RKO (cell line): Measurements from ENCODE around the gene VSTM2B.
"Not testable (repeated sequence)": the region's sequence is repeated elsewhere in the genome, so short reads cannot be mapped to it uniquely, and the experiment has no call there.

Experiments
- DNase-seq: peaks from one replicate; pipeline ENCODE4 v3.0.0-alpha.2; 2016; ENCODE audit warnings: low spot score

The VSTM2B gene

DNA sequence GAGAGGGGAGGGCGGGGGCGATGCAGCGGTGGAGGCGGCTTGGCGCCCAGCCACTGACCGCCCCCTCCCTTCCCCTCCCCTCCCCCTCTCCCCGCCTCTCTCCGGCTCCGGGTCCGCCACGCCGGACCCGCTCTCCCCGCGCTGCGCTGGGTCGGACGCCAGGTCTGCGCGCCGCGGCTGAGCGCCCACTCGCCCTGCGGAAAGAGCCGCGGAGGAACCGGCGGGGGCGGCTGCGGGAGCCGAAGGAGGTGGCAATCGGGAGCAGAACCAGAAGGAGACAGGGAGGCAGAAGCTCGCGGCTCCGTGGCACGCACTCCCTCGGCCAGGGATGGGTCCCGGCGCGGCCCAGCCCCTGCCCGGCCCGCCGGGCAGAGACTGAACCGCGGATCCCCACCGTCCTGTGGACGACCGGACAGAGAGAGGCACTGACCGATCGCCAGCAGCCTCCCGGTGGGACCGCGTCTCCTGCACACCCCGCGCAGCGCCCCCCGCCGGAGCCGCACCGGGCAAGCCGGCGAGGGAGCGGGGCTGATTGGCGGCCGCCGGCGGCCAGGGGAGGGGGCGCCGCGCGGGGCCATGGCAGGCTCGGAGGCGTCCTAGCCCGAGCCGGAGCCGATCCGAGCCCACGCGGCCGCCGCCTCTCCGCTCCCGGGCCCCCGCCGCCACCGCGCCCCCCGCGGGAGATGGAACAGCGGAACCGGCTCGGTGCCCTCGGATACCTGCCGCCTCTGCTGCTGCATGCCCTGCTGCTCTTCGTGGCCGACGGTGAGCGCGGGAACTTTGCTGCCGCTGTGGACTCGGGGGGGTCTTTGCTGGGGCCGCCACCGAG, at the start of gene VSTM2B:
Gene VSTM2B, plus strand, starts transcription at position 94 of the 829 bp plus-strand sequence. Its CDS starts 590 bp downstream, at position 684.
- DNase-seq: no peak

DNA sequence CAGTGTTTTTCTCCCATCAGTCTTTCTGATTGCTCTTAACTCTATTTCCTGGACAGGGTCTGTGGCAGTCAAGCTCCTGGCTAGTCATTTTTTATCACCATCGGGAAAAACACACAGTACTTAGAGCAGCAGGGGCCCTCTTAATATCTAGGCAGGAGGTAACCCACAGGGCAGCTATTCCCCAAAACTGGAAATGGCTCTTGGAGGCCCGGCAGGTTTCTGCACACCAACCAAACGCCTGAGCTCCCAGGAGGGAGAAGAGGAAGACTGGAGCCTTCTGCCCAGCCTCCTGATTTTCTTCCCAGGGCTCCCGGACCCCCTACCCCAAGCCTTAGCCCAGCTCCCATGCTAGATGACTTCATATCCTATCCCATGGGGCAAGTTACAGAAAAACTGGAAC, 49.3 kb upstream of the VSTM2B start:
- DNase-seq: no peak

DNA sequence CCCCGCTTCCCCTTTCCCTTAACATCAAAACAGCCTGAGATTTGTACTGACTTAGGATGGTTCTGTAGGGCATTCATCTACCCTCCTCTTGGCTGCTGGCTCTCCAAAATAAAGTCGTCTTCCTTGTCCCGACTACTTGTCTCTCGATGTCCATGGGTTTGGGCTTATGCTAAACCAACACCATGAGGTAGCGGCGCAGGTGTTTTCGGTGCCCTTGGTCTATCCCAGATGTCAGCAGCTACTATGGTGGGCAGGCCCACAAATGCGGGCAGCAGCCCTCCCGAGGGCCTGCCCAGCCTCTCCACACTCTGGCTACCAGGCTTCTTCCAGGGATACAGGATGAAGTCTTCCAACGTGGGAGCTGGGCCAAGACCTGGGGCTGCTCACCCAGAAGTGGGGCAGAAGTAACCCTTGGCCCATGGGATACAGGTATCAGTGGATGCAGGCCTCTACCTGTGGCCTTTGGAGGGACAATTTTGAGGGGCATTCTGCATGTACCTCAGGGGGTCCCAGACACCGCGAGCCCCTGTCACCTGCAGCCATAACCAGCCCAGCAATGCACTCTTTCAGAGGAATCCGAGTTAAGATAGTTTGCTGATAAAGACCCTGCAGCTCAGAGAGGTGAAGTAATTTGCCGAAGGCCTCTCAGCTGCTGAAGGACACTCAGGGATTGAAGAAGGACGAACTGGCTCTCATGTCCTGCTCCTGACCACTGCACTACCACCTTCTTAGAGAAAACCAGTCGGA, 47.8 kb upstream of the VSTM2B start:
- DNase-seq: no peak

DNA sequence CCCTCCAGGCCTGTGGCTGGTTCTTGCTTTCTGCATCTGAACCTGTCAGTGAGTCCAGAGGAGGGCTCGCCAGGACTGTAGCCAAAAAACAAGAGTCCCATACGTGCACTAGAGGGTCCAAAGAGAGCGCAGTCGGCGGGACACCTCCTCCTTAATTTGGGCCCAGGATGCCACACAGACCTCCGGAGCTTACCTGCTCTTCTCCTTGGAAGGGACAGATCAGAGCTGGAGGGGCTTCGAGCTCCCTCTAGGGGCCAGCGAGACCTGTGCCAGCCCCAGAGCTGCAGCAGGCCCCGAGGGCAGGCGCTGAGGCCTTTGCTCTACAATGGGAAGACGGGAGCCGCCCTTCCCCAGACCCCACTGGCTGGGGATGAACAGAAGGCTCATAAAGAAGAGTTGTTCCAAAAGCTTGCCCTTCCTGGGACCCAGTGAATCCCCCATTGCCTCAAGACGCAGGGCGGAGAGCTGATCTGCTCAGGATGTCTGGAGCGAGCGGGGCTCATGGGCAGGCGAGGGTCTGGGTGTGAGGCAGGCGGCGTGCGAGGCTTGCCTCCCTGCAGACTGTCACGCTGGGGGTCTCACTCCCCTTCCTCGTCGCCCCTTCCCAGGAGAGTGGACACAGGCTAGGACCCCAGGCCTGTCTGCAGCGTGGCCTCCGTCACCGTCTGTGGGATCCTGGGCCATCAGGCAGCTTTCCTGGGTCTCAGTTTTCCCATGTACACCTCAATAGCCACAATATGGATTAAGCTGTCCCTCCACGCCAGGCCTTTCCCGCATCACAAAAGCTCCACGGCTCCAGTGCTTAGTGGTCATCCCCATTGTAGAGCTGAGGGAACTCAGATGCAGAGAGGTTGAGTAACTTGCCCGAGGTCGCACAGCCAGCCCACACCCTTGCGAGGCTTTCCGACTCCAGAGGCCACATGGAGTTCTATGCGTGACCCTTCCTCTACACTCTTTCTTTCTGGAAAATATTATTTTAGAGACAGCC, 46.9 kb upstream of the VSTM2B start:
- DNase-seq: no peak

DNA sequence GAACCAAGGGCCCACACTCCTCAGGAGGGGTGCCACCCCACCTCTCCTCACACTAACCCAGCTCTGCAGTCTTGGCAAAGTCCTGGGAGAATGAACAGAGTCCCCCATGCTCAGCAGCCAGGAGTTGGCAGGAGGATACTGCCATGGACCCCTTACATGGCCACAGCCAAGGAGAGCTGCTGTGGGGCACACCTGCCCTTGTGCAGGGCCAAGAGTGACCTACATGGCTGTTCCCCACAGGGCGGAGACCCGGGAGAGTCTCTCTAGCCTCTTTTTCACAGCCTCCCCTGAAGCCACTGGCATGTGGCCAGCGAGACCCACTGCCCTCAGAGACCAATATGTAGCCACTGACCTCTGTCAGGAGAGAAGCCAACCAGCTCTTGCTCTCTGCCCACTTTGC, 45.9 kb upstream of the VSTM2B start:
- no peak for DNase-seq

DNA sequence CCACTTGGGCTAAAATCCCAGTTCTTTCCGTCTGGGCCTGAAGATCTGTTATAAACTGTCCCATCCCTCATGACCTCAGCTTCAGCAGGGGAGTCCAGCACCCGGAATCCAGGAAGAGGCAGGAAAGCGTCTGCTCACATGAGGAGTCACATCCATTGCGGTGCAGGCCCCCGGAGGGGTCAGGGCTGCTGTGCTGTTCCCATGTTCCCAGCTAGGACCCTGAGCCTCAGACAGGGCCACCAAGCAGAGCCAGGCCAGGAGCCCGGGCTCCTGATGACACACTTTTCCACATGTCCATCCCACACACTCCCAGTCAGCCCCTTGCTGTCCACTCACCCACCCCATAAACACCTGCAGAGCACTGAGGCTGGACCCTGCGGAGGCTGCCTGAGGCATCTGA, 45.3 kb upstream of the VSTM2B start:
- DNase-seq: no peak

DNA sequence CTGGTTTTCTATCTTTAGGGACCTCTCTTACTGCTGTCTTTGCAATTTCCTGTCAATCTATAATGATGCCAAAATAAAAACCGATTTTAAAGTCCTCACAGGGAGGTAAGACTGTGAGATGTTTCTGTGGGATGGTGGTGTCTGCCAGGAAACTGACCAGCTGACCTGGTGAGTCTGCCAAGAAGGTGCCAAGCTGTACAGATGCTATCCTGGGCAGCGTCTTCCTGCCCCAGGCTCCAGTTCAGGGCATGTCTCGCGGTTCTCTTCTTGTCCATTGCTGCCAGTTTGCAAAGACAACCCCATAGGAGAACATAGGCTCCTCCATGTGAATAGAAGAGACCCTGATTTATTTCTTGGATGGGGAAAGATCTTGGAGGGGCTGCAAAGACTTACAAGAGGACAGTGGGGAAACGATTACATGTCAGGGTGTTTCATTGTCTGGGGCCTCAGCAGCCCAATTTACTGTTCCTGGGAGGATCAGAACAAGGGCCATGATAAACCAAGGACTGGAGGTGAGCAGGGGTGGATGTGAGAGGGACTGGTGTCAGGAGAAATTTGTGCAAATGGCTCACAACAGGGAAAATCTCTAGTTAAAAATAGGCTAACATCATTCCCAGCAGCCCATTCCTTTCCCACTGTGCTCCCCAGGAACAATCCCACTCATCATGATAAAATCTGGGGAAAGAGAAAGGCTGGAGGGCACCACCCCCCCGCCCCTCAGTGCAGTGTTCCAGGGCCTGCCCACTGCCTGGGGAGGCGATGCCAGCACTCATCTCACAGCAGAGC, 42.7 kb upstream of the VSTM2B start:
- DNase-seq: no peak

DNA sequence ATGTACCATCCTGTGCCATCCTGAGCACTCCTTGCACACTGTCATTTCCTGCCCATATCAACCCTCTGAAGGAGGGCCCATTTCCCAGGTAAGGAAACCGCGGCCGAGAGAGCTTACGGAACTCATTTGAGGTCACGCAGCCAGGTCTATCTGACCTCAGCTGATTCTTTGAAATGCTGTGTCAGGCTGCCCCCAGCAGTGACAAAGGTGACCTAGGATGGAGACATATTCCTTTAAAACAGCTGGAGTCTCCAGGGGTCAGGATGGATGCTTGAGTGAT, 42.2 kb upstream of the VSTM2B start:
- no peak for DNase-seq

DNA sequence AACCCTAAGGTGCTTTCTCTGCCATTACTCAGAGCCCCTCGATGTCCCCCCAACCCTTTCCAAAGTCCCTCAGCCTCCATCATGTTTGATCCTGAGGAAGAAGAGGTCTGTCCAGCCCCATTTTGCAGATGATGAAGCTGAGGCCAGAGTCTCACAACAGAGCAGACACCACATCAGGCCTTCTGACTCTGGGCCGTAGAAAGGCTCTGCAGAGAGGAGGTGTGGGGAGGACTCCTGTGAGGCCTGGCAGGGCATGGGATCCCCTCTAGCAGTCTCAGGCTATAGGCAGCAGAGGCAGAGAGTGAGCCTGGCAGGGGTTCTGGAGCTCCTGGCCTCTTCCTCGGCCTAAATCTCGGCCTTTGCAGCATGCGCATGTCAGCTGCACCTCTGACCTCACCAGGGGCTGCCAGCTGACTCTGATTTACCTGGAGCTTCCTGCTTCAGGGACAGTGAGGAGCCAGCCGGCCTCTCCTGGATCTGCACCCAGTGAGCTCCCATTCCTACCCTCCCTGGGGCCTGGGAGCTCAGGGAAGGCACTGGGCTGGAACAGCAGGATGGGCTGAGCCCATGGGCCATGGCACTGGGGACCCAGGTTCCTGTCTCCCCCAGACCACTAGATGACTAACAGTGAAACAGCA, 41.7 kb upstream of the VSTM2B start:
- DNase-seq: no peak

DNA sequence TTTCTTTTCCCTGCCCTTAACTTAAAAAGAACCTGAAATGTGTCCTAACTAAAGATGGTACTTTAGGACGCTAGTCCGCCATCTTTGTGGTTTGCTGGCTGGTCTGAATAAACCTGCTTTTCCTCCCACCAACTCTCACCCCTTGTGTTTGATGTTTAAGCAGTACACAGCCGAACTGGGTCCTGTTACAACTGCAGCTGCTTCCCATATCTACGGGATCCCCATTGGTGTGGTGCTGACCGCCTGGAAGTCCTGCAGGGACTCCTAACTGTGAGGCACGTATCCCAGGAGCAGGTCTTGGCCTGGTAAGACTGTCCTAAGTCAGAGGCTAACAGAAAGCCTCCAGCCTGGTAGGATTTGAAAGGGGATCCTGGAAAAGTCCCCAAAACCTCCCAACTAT, 40.9 kb upstream of the VSTM2B start:
- DNase-seq: no peak

DNA sequence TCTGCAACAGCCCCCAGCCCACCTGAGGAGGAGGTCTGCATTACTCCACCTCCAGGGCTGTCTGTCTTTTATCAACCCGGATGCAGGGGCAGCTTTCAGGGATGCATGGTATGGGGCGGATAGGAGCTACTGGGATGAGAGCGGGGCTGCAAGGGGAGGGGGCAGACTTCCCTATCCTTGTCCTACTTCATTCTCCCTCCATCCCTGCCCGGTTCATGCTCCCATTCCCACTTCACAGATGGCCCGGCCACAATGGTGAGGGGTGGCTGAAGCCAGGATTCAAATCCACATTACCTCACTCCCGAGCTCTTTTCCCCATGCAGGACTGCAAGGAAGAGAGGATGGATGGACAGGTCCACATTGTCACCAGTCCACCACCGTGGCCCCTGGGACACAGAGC, 40.5 kb upstream of the VSTM2B start:
- DNase-seq: no peak

DNA sequence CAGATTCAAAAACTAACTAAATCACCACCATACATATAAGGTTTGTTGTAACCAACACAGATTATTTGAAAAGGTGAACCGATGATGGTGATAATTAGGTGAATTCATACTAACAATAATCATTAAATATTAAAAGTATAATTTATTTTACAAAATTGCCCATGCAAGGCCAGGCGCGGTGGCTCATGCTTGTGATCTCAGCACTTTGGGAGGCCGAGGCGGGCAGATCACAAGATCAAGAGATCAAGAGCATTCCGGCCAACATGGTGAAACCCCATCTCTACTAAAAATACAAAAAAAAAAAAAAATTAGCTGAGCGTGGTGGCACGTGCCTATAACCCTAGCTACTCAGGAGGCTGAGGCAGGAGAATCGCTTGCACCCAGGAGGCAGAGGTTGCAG, 38.8 kb upstream of the VSTM2B start:
- not testable (repeated sequence) for DNase-seq

DNA sequence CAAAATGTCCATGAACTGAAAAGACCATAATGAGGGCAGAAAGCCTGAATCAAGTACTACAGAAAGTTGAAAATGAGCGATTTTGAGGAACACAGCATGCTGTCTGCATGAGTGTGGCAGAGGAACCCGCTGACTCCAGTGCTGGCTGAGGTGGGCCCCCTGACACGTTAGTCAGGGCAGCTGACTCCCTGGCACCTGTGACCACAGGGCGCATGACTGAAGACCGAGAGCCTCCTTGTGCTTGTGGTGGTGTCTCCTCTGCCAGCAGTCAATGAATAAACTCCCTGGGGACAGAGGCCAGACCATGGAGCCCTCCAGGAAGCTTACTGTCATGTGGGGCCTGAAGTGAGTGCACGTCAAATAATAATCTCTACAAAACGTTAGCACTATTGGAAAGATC, 38.4 kb upstream of the VSTM2B start:
- no peak for DNase-seq

DNA sequence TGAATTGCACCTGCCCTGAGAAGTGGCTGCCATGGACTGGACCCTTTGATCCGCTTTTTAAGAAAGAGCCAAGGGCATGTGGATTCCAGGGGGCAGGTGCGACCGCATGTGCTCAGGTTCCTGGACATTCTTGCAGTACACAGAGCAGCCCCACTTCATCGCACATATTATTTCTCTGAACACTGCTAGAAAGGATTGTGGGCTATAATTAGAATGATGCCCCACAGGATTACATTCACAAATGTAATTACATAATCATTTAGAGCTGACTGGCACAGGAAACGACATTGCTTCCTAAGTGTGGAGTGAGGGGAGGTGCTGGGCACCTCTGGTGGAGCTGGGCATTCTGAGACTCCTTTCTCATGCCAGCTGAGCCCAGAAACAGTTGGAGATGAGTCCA, 37.5 kb upstream of the VSTM2B start:
- DNase-seq: no peak

DNA sequence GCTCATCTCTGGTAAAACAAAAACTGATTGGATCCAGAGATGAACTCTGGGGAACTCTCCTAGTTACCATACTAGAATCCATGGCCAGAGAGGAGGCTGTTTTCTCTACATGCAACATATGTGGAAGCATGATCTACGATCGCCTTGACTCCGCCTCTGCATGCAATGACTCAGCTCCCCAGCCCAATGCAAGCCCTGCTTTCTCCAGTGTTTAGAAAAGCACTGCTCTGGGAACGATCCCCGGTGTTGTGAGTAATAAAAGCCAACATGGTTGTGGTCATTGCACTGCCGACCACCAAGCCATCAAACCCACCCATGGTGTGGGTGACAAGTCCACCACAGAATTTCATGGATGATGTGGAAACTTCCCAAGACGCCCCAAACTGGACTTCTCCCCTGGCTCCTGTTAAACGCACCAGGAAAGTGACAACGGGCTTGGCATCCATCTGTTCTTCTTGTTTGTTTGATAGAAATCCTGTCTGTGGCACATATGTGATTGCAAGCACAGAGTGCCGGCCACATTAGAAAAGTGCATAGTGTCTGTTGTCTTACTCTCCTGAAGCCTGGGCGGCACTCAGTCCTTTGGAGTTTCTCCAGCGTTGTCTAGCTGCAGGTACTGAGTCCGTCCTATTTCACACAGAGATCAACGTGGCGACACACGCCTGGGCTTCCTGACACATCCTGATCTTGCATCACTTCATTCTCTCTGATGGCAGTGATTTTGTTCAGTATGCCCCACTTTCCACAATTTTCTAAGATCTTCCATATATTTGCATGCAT, 36.4 kb upstream of the VSTM2B start:
- no peak for DNase-seq

DNA sequence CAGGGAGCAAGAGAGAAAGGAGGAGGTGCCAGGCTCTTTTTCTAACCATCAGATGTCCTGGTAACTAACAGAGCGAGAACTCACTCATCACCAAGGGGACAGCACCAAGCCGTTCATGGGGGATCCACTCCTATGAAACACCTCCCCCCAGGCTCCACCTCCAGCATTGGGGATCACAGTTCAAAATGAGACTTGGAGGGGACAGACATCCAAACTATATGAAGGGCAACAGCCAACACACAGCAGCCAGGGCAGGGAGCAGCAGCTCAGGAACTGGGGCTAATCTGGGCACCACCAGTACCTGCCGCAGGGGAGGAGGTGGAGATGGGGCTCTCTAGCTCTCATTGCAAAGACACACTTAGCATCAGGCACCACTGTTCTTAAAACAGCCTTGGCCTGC, 34.3 kb upstream of the VSTM2B start:
- no peak for DNase-seq

DNA sequence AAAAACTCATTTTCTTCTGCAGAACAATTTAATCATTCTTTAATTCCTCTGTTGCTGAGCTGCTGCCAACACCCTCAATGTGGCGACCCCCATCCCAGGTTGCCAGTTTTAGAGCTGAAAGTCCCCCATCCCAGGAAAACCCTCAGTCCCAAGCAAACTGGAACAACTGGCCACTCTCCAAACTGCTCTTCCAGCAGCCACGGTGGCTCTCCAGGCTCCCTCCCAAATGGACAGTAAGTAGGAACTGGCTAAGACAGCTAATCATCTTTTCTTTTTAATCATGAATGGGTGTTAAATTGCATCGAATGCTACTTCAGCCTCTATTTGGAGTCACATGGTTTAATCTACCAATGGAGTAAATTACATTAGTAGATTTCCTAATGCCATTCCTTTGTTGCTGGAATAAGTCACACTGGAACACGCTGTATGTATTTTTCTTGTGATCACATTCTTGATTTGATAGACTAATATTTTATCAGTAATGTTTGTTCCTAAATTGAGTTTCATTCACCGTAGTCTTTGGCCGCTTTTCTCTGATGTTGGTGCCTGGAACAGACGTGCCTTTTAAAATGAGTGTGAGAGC, 33.7 kb upstream of the VSTM2B start:
- DNase-seq: no peak

DNA sequence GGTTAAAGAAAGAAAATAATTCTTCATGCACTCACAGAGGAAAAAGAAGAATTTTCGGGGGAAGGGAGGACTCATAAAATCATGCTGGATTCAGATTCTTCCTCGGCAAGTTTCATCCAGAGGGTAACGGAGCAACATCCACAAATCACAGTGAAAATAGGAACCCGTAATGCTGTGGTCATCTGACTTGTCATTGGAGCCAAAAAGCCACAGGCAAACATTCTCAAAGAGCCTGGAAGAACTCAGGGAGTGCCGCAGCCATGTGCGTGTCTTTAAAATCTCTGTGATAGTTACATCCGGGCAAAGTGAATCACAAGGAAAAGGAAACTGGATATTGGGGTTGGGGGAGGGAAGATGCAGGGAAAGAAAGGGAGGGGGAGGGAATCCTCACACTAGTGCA, 33.0 kb upstream of the VSTM2B start:
- no peak for DNase-seq

DNA sequence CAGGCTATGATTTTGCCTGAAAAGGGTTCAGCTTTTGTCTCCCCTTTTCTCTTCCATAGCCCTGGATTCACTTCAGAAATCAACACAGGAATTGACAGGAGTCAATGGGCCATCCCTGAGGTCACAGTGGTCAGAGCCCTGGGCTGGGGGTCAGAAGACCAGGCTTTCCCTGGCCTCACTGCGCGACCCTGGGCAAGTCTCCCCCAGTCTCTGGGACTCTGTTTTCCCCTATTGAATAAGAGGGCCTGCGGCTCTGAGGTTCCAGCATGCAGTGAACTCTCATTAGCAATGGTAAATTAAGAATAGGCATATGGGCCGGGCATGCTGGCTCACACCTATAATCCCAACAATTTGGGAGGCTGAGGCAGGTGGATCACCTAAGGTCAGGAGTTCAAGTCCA, 30.7 kb upstream of the VSTM2B start:
- no peak for DNase-seq

DNA sequence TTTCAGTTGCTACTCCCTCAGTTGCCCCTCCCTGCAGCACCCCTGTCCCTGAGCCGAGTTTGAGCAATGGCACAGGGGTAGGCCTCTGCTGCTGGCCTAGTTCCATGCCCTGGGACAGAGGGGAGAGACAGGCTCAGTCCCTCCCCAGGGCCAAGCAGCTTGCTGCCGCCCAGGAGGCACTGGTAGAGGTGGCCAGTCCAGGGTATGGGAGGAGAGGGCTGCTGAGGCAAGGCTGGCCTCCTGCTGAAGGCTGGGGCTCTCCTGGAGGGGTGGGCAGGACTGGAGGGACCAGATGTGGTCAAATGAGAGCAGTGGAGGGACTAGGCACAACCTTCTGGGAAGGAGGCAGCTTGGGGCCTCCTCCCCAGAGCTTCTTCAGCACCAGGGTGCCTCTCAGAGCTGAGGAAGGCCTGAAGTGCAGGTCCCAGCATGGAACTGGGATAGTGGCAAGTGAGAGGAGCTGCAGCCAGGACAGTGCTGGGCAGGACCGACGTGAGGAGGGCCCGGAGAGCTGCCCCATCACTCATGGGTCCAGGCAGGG, 29.8 kb upstream of the VSTM2B start:
- DNase-seq: no peak
